ENCODE results near the gene RAPGEF4.

RAPGEF4 gene

GRCh38 chr2:172978063-172978383, 242.4 kb downstream of the RAPGEF4 start:
- DNase-seq (ENCODE audit: low read depth) = no peak
- TF ChIP-seq CTCF (IDR thresholded peaks at IDR 0.05; ENCODE audit: insufficient read depth, low read depth, low read length, missing control alignments) = no peak

GRCh38 chr2:172985139-172985892, 249.7 kb downstream of the RAPGEF4 start:
- H3K4me3 ChIP-seq (ENCODE audit: low read depth, low read length) = no peak overlapping the region
- no peak for TF ChIP-seq CTCF (IDR thresholded peaks at IDR 0.05; ENCODE audit: insufficient read depth, low read depth, low read length, missing control alignments)
- peak; percentile 45 for DNase-seq (ENCODE audit: low read depth)

More at GRCh38 chr2:172978063-172978383, 242.4 kb downstream of the RAPGEF4 start:
- H3K4me3 ChIP-seq (ENCODE audit: low read depth, low read length) = no peak overlapping the region

- H3K4me3 ChIP-seq (ENCODE audit: low read depth, low read length) = no peak overlapping the region
- TF ChIP-seq CTCF (IDR thresholded peaks at IDR 0.05; ENCODE audit: insufficient read depth, low read depth, low read length, missing control alignments) = no peak
- DNase-seq (ENCODE audit: low read depth) = peak; percentile 13
Observed at GRCh38 chr2:172986040-172986439, 250.4 kb downstream of the RAPGEF4 start.

GRCh38 chr2:172988728-172989127, 253.1 kb downstream of the RAPGEF4 start:
- DNase-seq (ENCODE audit: low read depth) = no peak
- no peak for TF ChIP-seq CTCF (IDR thresholded peaks at IDR 0.05; ENCODE audit: insufficient read depth, low read depth, low read length, missing control alignments)
- H3K4me3 ChIP-seq (ENCODE audit: low read depth, low read length) = no peak overlapping the region

GRCh38 chr2:172991031-172991430, 255.4 kb downstream of the RAPGEF4 start:
- no peak overlapping the region for H3K4me3 ChIP-seq (ENCODE audit: low read depth, low read length)
- DNase-seq (ENCODE audit: low read depth) = no peak
- no peak for TF ChIP-seq CTCF (IDR thresholded peaks at IDR 0.05; ENCODE audit: insufficient read depth, low read depth, low read length, missing control alignments)

- TF ChIP-seq CTCF (IDR thresholded peaks at IDR 0.05; ENCODE audit: insufficient read depth, low read depth, low read length, missing control alignments) = no peak
- H3K4me3 ChIP-seq (ENCODE audit: low read depth, low read length) = no peak overlapping the region
- DNase-seq (ENCODE audit: low read depth) = no peak
Observed at GRCh38 chr2:172993139-172993538, 257.5 kb downstream of the RAPGEF4 start.
